Sigmoid colon (tissue), 4 donors: Measurements from ENCODE around the gene CHRNA1.

Source experiments
- CTCF ChIP-seq, 4 experiments: fragments of 450-650 bp in 3 of 4; fragments of 200-600 bp in 1 of 4; IDR thresholded peaks; one replicate each; pipeline ENCODE4 v1.5.1; 2016 to 2019; ENCODE audit warnings: antibody characterized with exemption in 4 of 4, mild to moderate bottlenecking in 3 of 4, moderate library complexity in 2 of 4
- POLR2A ChIP-seq, 2 donors: fragments of 450-650 bp; IDR thresholded peaks; one replicate each; pipeline ENCODE4 v1.6.1; 2016; ENCODE audit warnings: antibody characterized with exemption in 2 of 2, mild to moderate bottlenecking in 2 of 2, moderate library complexity in 2 of 2
- POLR2AphosphoS5 ChIP-seq, 4 donors: sonication (generic); formaldehyde crosslinking; IDR thresholded peaks; one replicate each; pipeline ENCODE4 v1.6.1; 2017; ENCODE audit warnings: antibody characterized with exemption in 4 of 4

- TF ChIP-seq POLR2A (IDR thresholded peaks at IDR 0.05) (no peak), CTCF (IDR thresholded peaks at IDR 0.05) (peak; percentile 55 to 82 (median 73)), POLR2AphosphoS5 (IDR thresholded peaks at IDR 0.05) (no peak)
Observed at GRCh38 chr2:174771631-174772471, 7.6 kb upstream of the CHRNA1 start.
